HG03108 (cell line): ENCODE measurements around the gene PPIF.

Experiments
- ATAC-seq: cut with Tn5 transposase; IDR thresholded peaks from one replicate; pipeline ENCODE4 v1.9.1; 2021; ENCODE audit warnings: moderate library complexity; ENCODE audit not compliant: unreplicated experiment

Gene PPIF

GRCh38 chr10:79385392-79385795, 38.1 kb downstream of the PPIF start:
- ATAC-seq = no peak

- ATAC-seq = no peak
Observed at GRCh38 chr10:79385804-79386531, 38.7 kb downstream of the PPIF start.

GRCh38 chr10:79386637-79387465, 39.6 kb downstream of the PPIF start:
- ATAC-seq = no peak

GRCh38 chr10:79387466-79387973, 40.3 kb downstream of the PPIF start:
- no peak for ATAC-seq

- ATAC-seq = no peak
Observed at GRCh38 chr10:79387974-79388850, 40.9 kb downstream of the PPIF start.

- ATAC-seq = no peak
Observed at GRCh38 chr10:79390057-79390456, 42.8 kb downstream of the PPIF start.

- no peak for ATAC-seq
Observed at GRCh38 chr10:79390551-79391229, 43.4 kb downstream of the PPIF start.

GRCh38 chr10:79391231-79392019, 44.2 kb downstream of the PPIF start:
- no peak for ATAC-seq

- ATAC-seq = no peak
Observed at GRCh38 chr10:79392020-79392398, 44.7 kb downstream of the PPIF start.

- ATAC-seq = no peak
Observed at GRCh38 chr10:79392506-79393176, 45.4 kb downstream of the PPIF start.

GRCh38 chr10:79393221-79393923, 46.1 kb downstream of the PPIF start:
- ATAC-seq = no peak

- ATAC-seq = no peak
Observed at GRCh38 chr10:79393924-79394610, 46.8 kb downstream of the PPIF start.

- ATAC-seq = no peak
Observed at GRCh38 chr10:79394664-79395063, 47.4 kb downstream of the PPIF start.

GRCh38 chr10:79396520-79396919, 49.3 kb downstream of the PPIF start:
- no peak for ATAC-seq

- no peak for ATAC-seq
Observed at GRCh38 chr10:79397051-79397450, 49.8 kb downstream of the PPIF start.

- ATAC-seq = no peak
Observed at GRCh38 chr10:79397575-79398303, 50.5 kb downstream of the PPIF start.

GRCh38 chr10:79398642-79399041, 51.4 kb downstream of the PPIF start:
- no peak for ATAC-seq
